GM04504 (cell line): Measurements from ENCODE around the gene ST3GAL4.
A peak's percentile ranks its signal among the peaks of the same experiment; 100 is the strongest.

Experiments
- DNase-seq: peaks from one replicate; pipeline ENCODE4 v3.0.0-alpha.2; 2012; ENCODE audit warnings: low read depth

Gene ST3GAL4

GRCh38 chr11:126408496-126408895 lies 53.0 kb downstream of the ST3GAL4 start:
- DNase-seq = no peak

GRCh38 chr11:126408901-126409619 lies 53.6 kb downstream of the ST3GAL4 start:
- DNase-seq = no peak

- DNase-seq = no peak
Measured at GRCh38 chr11:126409620-126409985, 54.1 kb downstream of the ST3GAL4 start.

GRCh38 chr11:126410649-126411048 lies 55.2 kb downstream of the ST3GAL4 start:
- DNase-seq = no peak

DNA sequence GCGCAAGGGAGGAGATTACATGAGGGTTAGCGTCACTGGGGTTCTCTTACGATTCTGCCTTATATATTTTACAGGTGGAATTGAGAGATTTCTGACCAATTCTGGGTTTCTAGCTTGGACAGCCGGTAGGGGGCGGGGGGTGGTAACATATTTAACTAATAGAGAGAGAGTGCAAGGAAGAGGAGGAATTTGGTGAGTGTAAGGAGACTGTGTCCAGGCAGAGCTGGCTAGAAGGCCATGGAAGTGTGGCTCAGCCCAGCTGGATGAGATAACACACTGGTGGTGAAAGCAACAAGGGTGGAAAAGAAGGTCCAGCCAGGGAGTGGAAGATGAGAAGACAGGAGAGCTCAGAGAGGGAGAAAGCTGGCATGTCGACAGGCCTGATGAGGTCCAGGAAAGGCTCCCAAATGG lies 56.5 kb downstream of the ST3GAL4 start:
- no peak for DNase-seq

GRCh38 chr11:126413426-126413825 lies 57.9 kb downstream of the ST3GAL4 start:
- no peak for DNase-seq

DNA sequence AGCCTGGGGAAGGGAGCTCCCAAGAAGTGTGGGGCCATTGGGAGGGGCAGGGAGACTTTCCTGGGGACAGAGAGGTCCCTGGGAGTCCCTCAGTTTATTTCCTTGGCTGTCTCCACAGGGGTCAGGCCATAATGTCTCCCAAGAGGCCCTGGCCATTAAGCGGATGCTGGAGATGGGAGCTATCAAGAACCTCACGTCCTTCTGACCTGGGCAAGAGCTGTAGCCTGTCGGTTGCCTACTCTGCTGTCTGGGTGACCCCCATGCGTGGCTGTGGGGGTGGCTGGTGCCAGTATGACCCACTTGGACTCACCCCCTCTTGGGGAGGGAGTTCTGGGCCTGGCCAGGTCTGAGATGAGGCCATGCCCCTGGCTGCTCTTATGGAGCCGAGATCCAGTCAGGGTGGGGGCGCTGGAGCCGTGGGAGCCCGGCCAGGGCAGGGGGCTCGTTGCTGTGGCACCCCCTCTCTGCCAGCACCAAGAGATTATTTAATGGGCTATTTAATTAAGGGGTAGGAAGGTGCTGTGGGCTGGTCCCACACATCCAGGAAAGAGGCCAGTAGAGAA lies 58.4 kb downstream of the ST3GAL4 start:
- DNase-seq = no peak

DNA sequence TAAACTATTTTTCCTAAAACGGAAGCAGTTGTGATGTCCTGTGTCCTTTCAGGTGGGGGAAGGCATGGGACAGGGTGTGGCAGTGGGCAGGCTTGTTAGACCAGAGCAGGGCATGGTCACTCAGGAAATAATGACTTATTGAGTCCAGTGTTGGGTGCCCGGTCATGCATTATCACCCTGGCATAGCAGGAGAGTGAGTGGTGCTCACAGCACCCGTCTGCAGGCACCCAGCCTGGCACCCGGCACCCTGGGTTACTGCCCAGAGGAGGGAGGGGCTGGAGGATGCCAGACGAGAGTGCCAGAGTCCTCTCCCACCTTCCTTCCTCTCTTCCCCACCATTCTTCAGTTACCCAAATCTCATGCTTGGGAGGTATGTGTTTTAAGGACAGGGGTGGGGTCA lies 59.1 kb downstream of the ST3GAL4 start:
- DNase-seq = no peak

GRCh38 chr11:126415128-126415527 lies 59.6 kb downstream of the ST3GAL4 start:
- no peak for DNase-seq

DNA sequence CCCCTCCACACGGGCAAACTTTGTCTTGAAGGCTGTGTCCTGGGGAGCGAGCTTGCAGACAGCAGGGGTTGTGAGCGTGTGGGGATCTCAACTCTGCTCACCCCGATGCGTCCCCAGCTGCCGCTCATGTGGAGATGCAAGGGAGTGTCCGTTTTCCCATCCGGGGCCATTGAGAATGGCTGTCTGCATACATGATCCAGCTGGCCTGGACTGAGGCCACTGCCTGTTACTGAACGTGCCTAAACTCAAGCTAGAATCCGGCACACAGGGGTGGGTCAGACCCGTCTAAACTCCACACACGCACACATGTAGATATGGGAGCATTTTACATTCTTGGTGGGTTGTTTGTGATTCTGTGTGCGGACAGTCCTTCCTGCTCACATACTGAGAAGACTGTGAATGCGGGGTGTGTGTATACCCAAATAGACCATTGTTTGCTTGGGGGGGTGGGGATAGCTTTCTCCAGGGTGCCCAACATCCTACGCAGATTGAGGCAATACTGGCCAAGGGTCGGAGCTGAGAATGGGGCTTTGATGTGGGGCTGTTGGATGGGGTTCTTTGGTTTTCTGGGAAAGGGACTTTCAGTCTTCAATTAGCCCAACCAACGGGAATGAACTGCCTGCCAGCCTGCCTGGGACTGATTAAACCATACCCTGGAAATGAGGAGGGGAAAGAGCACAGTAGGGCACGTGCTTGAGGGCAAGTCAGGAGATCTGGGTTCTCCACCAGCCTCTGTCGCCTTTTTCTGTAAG lies 60.4 kb downstream of the ST3GAL4 start:
- DNase-seq = no peak

DNA sequence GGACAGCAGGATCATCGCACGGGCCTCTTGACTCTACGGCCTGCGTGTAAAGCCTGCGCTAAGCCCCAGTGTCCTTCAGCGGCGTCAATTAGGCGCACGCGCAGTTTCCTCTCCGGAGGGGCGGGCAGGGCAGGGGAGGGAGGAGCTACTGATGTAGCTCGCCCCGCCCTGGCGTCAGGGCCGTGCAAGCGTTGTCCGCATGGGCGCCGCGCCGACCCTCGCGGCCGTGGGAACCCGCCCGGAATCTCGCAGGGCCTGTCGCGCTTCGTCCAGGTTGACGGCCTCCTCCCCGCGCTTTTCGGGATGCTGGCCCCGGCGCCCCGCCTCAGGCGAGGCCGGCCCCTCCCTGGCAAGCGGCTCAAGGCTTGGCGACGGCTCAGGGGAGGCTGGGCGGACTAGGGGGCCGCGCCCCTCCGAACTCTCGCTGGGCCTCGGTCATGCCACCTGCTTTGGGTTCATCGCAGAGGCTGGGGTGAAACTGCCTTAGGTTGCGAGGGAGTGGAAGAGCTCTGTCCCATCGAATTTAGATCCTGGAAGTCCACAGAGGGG lies 61.1 kb downstream of the ST3GAL4 start:
- peak; percentile 52 for DNase-seq

DNA sequence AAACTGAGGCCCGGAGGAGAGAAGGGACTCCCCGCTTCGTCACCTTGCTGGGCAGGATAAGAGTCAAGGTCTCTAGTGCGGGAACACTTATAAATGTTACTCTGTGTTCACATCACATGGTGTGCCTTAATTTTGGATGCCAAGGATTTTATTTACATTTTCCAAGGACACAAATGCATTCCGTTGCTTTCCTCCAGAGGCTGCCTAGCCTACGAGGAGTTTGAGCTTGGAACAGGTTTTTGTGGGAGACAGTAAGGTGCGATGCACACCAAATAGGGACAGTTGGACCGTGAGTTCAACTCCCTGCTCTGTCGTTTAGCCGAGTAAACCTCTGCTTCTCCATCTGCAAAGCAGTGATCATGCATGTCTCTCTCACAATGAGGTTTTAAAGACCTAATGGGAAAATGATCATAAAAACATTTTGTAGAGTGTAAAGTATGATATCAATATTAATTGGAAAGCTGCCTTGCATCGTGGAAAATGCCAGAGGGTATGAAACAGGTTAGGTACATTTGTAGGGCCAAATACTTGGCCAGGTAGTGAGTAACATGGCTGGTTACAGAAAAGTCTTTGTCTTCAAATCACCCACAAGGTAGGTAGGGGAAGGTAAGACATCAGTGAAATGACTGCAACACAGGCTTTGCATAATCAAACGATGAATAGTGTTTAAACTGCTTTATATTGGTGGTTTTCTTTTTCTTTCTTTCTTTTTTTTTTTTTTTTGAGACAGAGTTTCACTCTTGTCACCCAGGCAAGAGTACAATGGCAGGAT lies 61.8 kb downstream of the ST3GAL4 start:
- no peak for DNase-seq

DNA sequence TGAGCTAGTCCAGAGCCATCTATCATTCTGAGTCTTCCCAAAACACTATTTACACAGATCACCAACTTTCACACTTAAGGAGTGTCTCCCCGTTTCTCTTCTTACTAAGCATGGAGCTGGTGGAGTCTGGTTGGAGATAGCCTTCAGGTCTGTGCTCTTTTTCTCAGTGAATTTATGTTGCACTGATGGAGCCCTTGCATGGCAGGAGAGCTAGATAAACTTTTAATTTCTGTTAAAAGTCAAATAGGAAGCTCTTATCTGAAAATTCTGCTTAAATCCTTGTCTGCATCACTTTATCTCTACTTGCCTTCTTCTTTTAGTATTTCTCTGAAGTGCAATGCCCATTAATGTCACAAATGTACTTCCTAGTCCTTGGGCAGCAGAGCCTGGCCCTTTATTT lies 63.4 kb downstream of the ST3GAL4 start:
- no peak for DNase-seq

DNA sequence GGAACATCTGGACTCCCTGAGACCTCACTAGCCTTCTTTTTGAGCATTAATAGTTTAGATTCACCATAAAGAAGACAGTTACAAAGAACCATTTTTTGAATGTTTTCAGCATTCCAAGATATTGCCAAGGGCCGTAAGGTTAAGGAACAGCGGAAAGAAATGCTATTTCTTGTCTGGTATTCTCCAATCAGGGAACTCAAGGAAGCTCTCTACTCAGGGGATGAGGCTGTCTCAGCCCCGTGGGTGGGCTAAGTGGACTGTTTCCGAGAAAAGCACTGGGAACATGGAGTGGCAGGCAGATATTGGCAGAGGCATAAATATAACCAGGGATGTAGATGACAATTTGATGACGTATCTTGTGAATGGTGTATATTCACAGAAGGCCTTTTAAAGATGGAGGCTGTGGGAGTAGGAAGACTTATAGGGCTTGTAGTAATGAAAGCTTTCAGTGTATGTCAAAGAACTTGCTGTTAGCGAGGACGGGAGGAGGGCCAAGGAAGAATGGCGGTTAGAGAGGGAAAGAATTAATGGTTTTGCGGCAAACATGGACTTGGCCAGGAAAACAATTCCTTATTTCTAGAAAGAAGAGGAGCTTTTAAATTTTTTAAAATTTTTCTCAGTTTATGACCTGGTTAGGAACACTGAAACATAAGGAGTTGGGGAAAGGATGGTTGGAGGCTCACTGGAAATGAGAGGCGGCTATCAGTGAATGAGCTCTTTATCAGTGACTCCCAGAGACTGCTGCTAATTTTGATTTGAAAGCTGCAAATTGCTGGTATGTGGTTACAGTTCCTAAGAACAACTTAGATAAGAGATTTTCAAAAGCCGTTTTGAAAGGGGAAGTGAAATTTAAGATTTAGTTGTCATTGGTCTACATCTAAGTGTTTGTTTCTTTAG lies 64.6 kb downstream of the ST3GAL4 start:
- DNase-seq = no peak

GRCh38 chr11:126420698-126421256 lies 65.3 kb downstream of the ST3GAL4 start:
- DNase-seq = no peak

DNA sequence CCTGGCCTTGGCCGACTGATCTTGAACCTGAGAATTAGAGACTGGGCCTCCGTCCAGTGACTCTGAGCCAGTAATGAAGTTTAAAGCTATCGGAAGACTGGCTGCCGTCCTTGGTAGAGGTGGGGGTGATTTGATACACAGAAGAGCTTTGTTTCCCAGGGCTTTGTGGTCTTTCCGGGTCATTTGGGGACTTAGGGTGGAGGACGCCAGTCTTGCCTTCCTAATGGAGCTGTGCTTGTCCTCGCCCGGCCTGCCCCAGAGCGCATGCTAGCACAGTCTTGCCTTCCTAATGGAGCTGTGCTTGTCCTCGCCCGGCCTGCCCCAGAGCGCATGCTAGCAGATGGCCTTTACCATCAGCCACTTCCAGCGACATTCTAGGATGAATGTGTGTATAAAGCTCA lies 65.8 kb downstream of the ST3GAL4 start:
- DNase-seq = no peak

DNA sequence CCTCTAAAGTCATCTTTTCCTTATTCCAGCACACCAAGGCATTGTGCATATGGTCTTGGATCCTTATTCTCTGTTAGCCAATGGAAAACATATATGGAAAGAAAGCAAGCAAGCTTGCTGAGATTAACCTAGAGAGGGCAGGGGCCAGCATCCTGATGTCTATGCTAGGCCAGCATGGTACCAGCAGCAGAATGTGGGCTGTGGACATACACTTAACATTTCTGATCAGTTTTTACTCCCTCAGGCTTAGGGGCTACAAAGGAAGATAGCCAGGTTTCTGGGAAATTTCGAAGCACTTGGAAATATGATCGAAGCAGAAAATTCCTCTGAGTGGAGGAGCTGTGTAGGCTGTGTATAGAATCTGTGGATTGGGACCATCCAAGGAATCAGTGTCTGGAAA lies 67.0 kb downstream of the ST3GAL4 start:
- DNase-seq = no peak

DNA sequence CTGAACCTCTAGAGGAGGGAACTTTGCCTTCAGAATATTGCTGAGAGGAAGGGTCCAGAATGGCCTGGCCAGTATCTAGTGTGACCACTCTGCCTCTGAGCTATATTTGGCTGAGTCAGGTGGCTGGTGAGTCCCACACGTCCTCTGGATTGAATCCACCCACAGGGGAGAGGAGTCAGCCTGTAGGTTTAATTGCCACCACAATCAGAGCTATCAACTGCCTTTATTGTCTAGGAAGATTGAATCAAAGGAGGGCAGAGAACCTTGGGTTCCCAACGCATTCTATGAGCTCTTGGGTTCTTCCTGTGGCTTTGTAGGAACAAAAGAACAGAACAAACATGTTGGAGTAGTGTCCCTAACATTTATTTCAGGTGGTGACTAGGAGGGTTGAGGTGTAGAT lies 67.7 kb downstream of the ST3GAL4 start:
- no peak for DNase-seq

DNA sequence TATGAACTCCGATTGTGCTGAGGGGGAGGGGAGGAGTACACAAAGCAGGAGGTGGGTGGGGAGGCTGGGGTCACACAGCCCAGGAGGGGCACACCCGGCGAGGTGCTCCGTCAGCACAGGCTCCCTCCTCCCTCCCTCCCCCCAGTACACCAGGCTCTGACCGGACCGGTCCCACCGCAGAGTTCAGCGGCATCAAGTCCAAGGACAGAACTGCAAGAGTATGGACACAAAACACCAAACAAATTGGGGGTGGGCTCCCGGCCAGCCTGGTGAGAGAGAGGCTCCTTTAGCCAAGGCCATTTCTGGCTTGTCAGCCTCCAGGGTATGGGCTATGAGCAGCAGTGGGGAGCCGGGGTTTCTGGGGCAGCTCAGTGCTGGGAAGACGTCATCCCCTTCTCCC lies 68.3 kb downstream of the ST3GAL4 start:
- DNase-seq = no peak

GRCh38 chr11:126424471-126425039 lies 69.1 kb downstream of the ST3GAL4 start:
- DNase-seq = no peak

DNA sequence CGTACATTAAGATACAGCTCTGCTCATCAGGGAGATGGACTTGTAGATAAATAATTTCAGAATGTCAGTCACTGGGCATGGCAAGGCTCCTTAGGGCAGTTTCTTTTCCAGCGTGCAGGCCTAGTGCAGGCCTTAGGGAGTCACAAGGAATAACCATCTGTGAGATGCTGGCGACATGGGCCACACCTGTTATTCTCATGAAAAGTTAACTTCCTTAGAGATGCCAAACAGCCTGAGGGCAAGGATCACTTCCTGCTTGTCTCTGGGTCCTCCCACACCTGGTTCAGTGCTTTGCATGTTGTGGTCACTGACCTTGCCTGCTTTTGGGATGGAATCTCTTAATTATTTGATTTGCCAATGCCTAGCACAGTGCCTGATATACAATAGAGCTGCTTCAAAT lies 70.6 kb downstream of the ST3GAL4 start:
- no peak for DNase-seq
